Lower lobe of right lung (tissue), 2 donors: ENCODE measurements around the gene DDX28. TPM values are rescaled to one million over a fixed set of nuclear protein-coding genes. Genes with fewer than 3 reads are reported as not detected.
"Not testable (repeated sequence)": the region's sequence is repeated elsewhere in the genome, so short reads cannot be mapped to it uniquely, and the experiment has no call there.

Experiments used
- ATAC-seq, 2 donors: fragments of 200-7000 bp; cut with Tn5 transposase; one replicate each; pipeline ENCODE4 v1.9.1; 2020 to 2022; ENCODE audit warnings: mild to moderate bottlenecking in 2 of 2, moderate library complexity in 2 of 2
- DNase-seq: peaks from one replicate; pipeline ENCODE4 v3.0.0-alpha.2; 2020
- H3K27ac ChIP-seq: fragments of 200-600 bp; one replicate; pipeline ENCODE4 v1.8.0; 2022
- H3K27me3 ChIP-seq: fragments of 200-600 bp; one replicate; pipeline ENCODE4 v1.8.0; 2022; ENCODE audit warnings: low read depth
- H3K36me3 ChIP-seq: fragments of 200-600 bp; one replicate; pipeline ENCODE4 v1.8.0; 2022; ENCODE audit warnings: mild to moderate bottlenecking
- H3K4me1 ChIP-seq: fragments of 200-600 bp; one replicate; pipeline ENCODE4 v1.8.0; 2022
- H3K4me3 ChIP-seq: fragments of 200-600 bp; one replicate; pipeline ENCODE4 v1.8.0; 2022; ENCODE audit warnings: mild to moderate bottlenecking
- H3K9me3 ChIP-seq: fragments of 200-600 bp; one replicate; pipeline ENCODE4 v1.8.0; 2022
- CTCF ChIP-seq: fragments of 200-600 bp; IDR thresholded peaks from one replicate; pipeline ENCODE4 v1.8.0; 2022; ENCODE audit warnings: antibody characterized with exemption, mild to moderate bottlenecking
- intact Hi-C: fragments of 100-400 bp; cut with DNase I; formaldehyde crosslinking; loops from one replicate; pipeline ENCODE4 v1.11.0; 2022
- total RNA-seq: library from RNA; stranded (reverse); fragmentation: NEBNext Ultra II Directional; extraction: Animal tissue kit (Norgen Biotek cat#: 25700); gene quantifications from one replicate; pipeline ENCODE4 v1.2.1, GENCODE V29; 2021
- donor health status: DM: no; HTN: yes; CAD: no; lungs with severe emphysema.

The DDX28 gene
- total RNA-seq, 1 donor from 2014 or later, result 9.9 TPM

GRCh38 chr16:67979955-67980678, 42.9 kb downstream of the DDX28 start, which contains the start of gene DPEP3:
Gene DPEP3 (minus strand): TSS chr16:67980499. CDS start chr16:67980380, 119 bp downstream.
- H3K27me3 ChIP-seq, result peaks cover 6% of the 10 kb centered on the region
- H3K4me1 ChIP-seq, result peaks cover 18% of the 10 kb centered on the region
- H3K4me3 ChIP-seq, result no peak within 1 kb of the TSS
- intact Hi-C loops, result no loop called here
- H3K27ac ChIP-seq, result no peak within 1 kb of the TSS
- H3K36me3 ChIP-seq, result no peaks in the 10 kb centered on the region
- no peaks in the 10 kb centered on the region for H3K9me3 ChIP-seq
- peak in 1 of 2 donors; percentile 3 for ATAC-seq
- peak; percentile 9 for TF ChIP-seq CTCF
- no peak for DNase-seq

GRCh38 chr16:67977469-67978227, 45.4 kb downstream of the DDX28 start:
- no peaks in the 10 kb centered on the region for H3K36me3 ChIP-seq
- no peak for ATAC-seq
- DNase-seq, result no peak
- no peak overlapping the region for H3K27ac ChIP-seq
- no peaks in the 10 kb centered on the region for H3K4me1 ChIP-seq
- TF ChIP-seq CTCF, result no peak
- H3K4me3 ChIP-seq, result no peak overlapping the region
- intact Hi-C loops, result no loop called here
- no peaks in the 10 kb centered on the region for H3K9me3 ChIP-seq
- peaks cover 6% of the 10 kb centered on the region for H3K27me3 ChIP-seq

- H3K27me3 ChIP-seq, result peaks cover 6% of the 10 kb centered on the region
- ATAC-seq (peak in 1 of 2 donors; percentile 6), DNase-seq (no peak)
- no peaks in the 10 kb centered on the region for H3K4me1 ChIP-seq
- H3K9me3 ChIP-seq, result no peaks in the 10 kb centered on the region
- no peak overlapping the region for H3K27ac ChIP-seq
- TF ChIP-seq CTCF, result no peak
- intact Hi-C loops, result no loop called here
- H3K4me3 ChIP-seq, result no peak overlapping the region
- no peaks in the 10 kb centered on the region for H3K36me3 ChIP-seq
Observed at GRCh38 chr16:67977005-67977404, 46.0 kb downstream of the DDX28 start.

GRCh38 chr16:67976205-67976604, 46.8 kb downstream of the DDX28 start:
- H3K27me3 ChIP-seq, result peaks cover 6% of the 10 kb centered on the region
- H3K27ac ChIP-seq, result no peak overlapping the region
- H3K9me3 ChIP-seq, result no peaks in the 10 kb centered on the region
- no peak overlapping the region for H3K4me3 ChIP-seq
- H3K36me3 ChIP-seq, result no peaks in the 10 kb centered on the region
- TF ChIP-seq CTCF, result no peak
- intact Hi-C loops, result no loop called here
- no peak for DNase-seq
- no peaks in the 10 kb centered on the region for H3K4me1 ChIP-seq
- no peak for ATAC-seq

GRCh38 chr16:67975321-67976105, 47.5 kb downstream of the DDX28 start:
- DNase-seq (no peak), ATAC-seq (no peak)
- no peak for TF ChIP-seq CTCF
- Histone ChIP-seq H3K36me3 (no peaks in the 10 kb centered on the region), H3K27ac (no peak overlapping the region), H3K4me1 (no peaks in the 10 kb centered on the region), H3K9me3 (no peaks in the 10 kb centered on the region), H3K4me3 (no peak overlapping the region), H3K27me3 (peaks cover 6% of the 10 kb centered on the region)
- intact Hi-C loops, result no loop called here

- H3K9me3 ChIP-seq, intact Hi-C loops, H3K27ac ChIP-seq, H3K4me3 ChIP-seq, H3K27me3 ChIP-seq, DNase-seq, H3K36me3 ChIP-seq, ATAC-seq: not testable (repeated sequence)
- H3K4me1 ChIP-seq, result peaks cover 14% of the 10 kb centered on the region
Observed at GRCh38 chr16:67972285-67972684, 50.7 kb downstream of the DDX28 start.
